A549 (cell line): ENCODE data around the gene CCDC85B. TPM values are rescaled to one million over a fixed set of nuclear protein-coding genes. Genes with fewer than 3 reads are reported as not detected.

Experiments
- ATAC-seq, 2 experiments: fragments of 200-7000 bp in 1 of 2; fragments of >200 bp in 1 of 2; cut with Nextera tagmentation in 1 of 2; cut with Tn5 transposase in 1 of 2; 3 replicates each; pipeline versions ENCODE4 v1.8.0 to v1.9.1; 2018 to 2020; ENCODE audit warnings: mild to moderate bottlenecking in 1 of 2, moderate library complexity in 1 of 2
- CTCF ChIA-PET: fragments of 300-600 bp; sonication (Branson Sonifier 250); formaldehyde crosslinking; extraction: SDS; loops from one replicate; lab custom pipeline; 2021; ENCODE audit warnings: antibody characterized with exemption, inconsistent platforms; lab: Yijun Ruan, JAX
- POLR2A ChIA-PET: fragments of 350-600 bp; formaldehyde crosslinking; extraction: SDS; loops from one replicate; lab custom pipeline; 2021; ENCODE audit warnings: antibody characterized with exemption, inconsistent platforms; lab: Yijun Ruan, JAX
- DNase-seq, 2 experiments: peaks; one replicate each; pipeline versions ENCODE4 v3.0.0 to v3.0.0-alpha.2; 2011 to 2016; ENCODE audit warnings: low read depth in 1 of 2, low spot score in 1 of 2
- FAIRE-seq: peaks from 2 replicates; lab custom pipeline; 2011; peaks lifted over from hg19 to GRCh38; lab: Jason Lieb, UNC
- H3K27ac ChIP-seq, 2 experiments: fragments of >200 bp; sonication (Bioruptor Twin); formaldehyde crosslinking; 3 replicates each; pipeline ENCODE4 v1.5.1; 2016 to 2017
- H3K4me1 ChIP-seq: fragments of >200 bp; sonication (Bioruptor Twin); formaldehyde crosslinking; 3 replicates; pipeline ENCODE4 v1.6.1; 2016
- H3K4me2 ChIP-seq: fragments of >200 bp; sonication (Bioruptor Twin); formaldehyde crosslinking; 3 replicates; pipeline ENCODE4 v1.6.1; 2016
- H3K4me3 ChIP-seq: fragments of >200 bp; sonication (Bioruptor Twin); formaldehyde crosslinking; 3 replicates; pipeline ENCODE4 v1.5.1; 2016
- H3K9me3 ChIP-seq: fragments of >200 bp; sonication (Bioruptor Twin); formaldehyde crosslinking; 3 replicates; pipeline ENCODE4 v1.6.1; 2016
- BCL3 ChIP-seq: fragments of >200 bp; sonication (Bioruptor Twin); formaldehyde crosslinking; IDR thresholded peaks from 3 replicates; pipeline ENCODE4 v1.6.1; 2016
- CBX8 ChIP-seq: fragments of 200-600 bp; sonication (generic); IDR thresholded peaks from 2 replicates; pipeline ENCODE4 v1.6.1; 2016
- E2F6 ChIP-seq: IDR thresholded peaks from 2 replicates; pipeline ENCODE4 v1.6.1; 2012; ENCODE audit warnings: low read depth, borderline replicate concordance
- ELK1 ChIP-seq: fragments of 150-350 bp; IDR thresholded peaks from 2 replicates; pipeline ENCODE4 v1.6.1; 2014; ENCODE audit warnings: low read depth, mild to moderate bottlenecking, low read length
- EP300 ChIP-seq, 2 experiments: fragments of >200 bp; sonication (Bioruptor Twin); formaldehyde crosslinking; IDR thresholded peaks; 2 replicates in 1 of 2; 3 replicates in 1 of 2; pipeline ENCODE4 v1.6.1; 2016 to 2017
- FOSL2 ChIP-seq, 2 experiments: fragments of 450-650 bp in 1 of 2; fragments of >200 bp in 1 of 2; sonication (Bioruptor Twin) in 1 of 2; formaldehyde crosslinking; IDR thresholded peaks; 2 replicates each; pipeline versions ENCODE4 v1.5.0 to v1.6.1; 2016 to 2020; ENCODE audit warnings: mild to moderate bottlenecking in 1 of 2, moderate library complexity in 1 of 2
- FOXS1 ChIP-seq: fragments of 250-450 bp; sonication (Bioruptor Pico); IDR thresholded peaks from 2 replicates; pipeline ENCODE4 v1.5.0; 2020; ENCODE audit warnings: mild to moderate bottlenecking, moderate library complexity
- HOXA7 ChIP-seq: fragments of 250-450 bp; sonication (Bioruptor Pico); IDR thresholded peaks from 2 replicates; pipeline ENCODE4 v1.5.0; 2020; ENCODE audit warnings: mild to moderate bottlenecking, moderate library complexity
- HOXB5 ChIP-seq: fragments of 250-450 bp; sonication (Bioruptor Pico); IDR thresholded peaks from 2 replicates; pipeline ENCODE4 v1.5.0; 2020; ENCODE audit warnings: mild to moderate bottlenecking, moderate library complexity
- JUNB ChIP-seq: fragments of >200 bp; sonication (Bioruptor Twin); formaldehyde crosslinking; IDR thresholded peaks from 2 replicates; pipeline ENCODE4 v1.6.1; 2016
- KDM1A ChIP-seq: fragments of 200-600 bp; sonication (generic); IDR thresholded peaks from 2 replicates; pipeline ENCODE4 v1.6.1; 2016; ENCODE audit warnings: low read depth, mild to moderate bottlenecking
- KDM5A ChIP-seq: fragments of 200-600 bp; sonication (generic); IDR thresholded peaks from 2 replicates; pipeline ENCODE4 v1.6.1; 2016; ENCODE audit warnings: antibody characterized with exemption, mild to moderate bottlenecking
- MAZ ChIP-seq: fragments of 150-350 bp; IDR thresholded peaks from 2 replicates; pipeline ENCODE4 v1.6.1; 2014; ENCODE audit warnings: antibody characterized with exemption, low read depth, low read length, borderline replicate concordance
- MYC ChIP-seq: IDR thresholded peaks from 2 replicates; pipeline ENCODE4 v1.6.1; 2012; ENCODE audit warnings: mild to moderate bottlenecking, inconsistent platforms, low read length, improper control_type of control experiment, borderline replicate concordance
- NFE2L2 ChIP-seq: fragments of 150-350 bp; conservative IDR thresholded peaks from 2 replicates; pipeline ENCODE4 v1.6.1; 2014; ENCODE audit warnings: low read length
- NPAS2 ChIP-seq: fragments of 250-450 bp; sonication (Bioruptor Pico); IDR thresholded peaks from 2 replicates; pipeline ENCODE4 v1.8.0; 2022; ENCODE audit warnings: mild to moderate bottlenecking, moderate library complexity, borderline replicate concordance
- NR3C1 ChIP-seq: fragments of >200 bp; sonication (Bioruptor Twin); formaldehyde crosslinking; IDR thresholded peaks from 3 replicates; pipeline ENCODE4 v1.6.1; 2017
- PHF8 ChIP-seq: fragments of 200-600 bp; sonication (generic); IDR thresholded peaks from 2 replicates; pipeline ENCODE4 v1.6.1; 2016; ENCODE audit warnings: low read depth, mild to moderate bottlenecking, antibody characterized with exemption, moderate library complexity, borderline replicate concordance
- POLR2A ChIP-seq: IDR thresholded peaks from 2 replicates; pipeline ENCODE4 v1.6.1; 2012; ENCODE audit warnings: mild to moderate bottlenecking, low read length
- RAD21 ChIP-seq, 2 experiments: fragments of >200 bp in 1 of 2; sonication (Bioruptor Twin) in 1 of 2; formaldehyde crosslinking in 1 of 2; IDR thresholded peaks in 1 of 2; conservative IDR thresholded peaks in 1 of 2; 2 replicates in 1 of 2; 3 replicates in 1 of 2; pipeline ENCODE4 v1.6.1; 2012 to 2018; ENCODE audit warnings: inconsistent platforms in 1 of 2
- RFX5 ChIP-seq: fragments of 450-650 bp; IDR thresholded peaks from 2 replicates; pipeline ENCODE4 v1.7.1; 2014; ENCODE audit warnings: antibody characterized with exemption, mild to moderate bottlenecking, moderate library complexity
- RNF2 ChIP-seq: fragments of 200-600 bp; sonication (generic); IDR thresholded peaks from 2 replicates; pipeline ENCODE4 v1.6.1; 2016; ENCODE audit warnings: low read depth, mild to moderate bottlenecking, antibody characterized with exemption, moderate library complexity, borderline replicate concordance
- SMC3 ChIP-seq: fragments of >200 bp; sonication (Bioruptor Twin); formaldehyde crosslinking; IDR thresholded peaks from 3 replicates; pipeline ENCODE4 v1.6.1; 2018; ENCODE audit warnings: inconsistent platforms
- TP53 ChIP-seq: fragments of 250-450 bp; sonication (Bioruptor Pico); IDR thresholded peaks from 2 replicates; pipeline ENCODE4 v1.5.0; 2021; ENCODE audit warnings: mild to moderate bottlenecking, moderate library complexity
- ZC3H11A ChIP-seq: fragments of 450-650 bp; IDR thresholded peaks from 2 replicates; pipeline ENCODE4 v1.6.1; 2014; ENCODE audit warnings: antibody characterized with exemption, mild to moderate bottlenecking
- ZSCAN20 ChIP-seq: fragments of 250-450 bp; sonication (Bioruptor Pico); IDR thresholded peaks from 2 replicates; pipeline ENCODE4 v1.8.0; 2022; ENCODE audit warnings: mild to moderate bottlenecking, moderate library complexity
- WGBS: methylation state at CpG from one replicate; pipeline ENCODE4 v1.1.6; 2017; ENCODE audit errors: missing lambda C conversion rate; 5-methylcytosine and 5-hydroxymethylcytosine counted together
- polyA plus RNA-seq, 4 experiments: library from polyadenylated mRNA; depleted of rRNA in 3 of 4; stranded (reverse); fragments of >200 nt; fragmentation: RNase III in 1 of 4; extraction: RNeasy Plus Mini Kit Qiagen cat#74134 plus additional on column Dnase treatment in 1 of 4; gene quantifications; 2 replicates in 3 of 4; 3 replicates in 1 of 4; pipeline ENCODE4 v1.2.3, GENCODE V29; 2011 to 2017
- TF ChIP-seq, protein P1 (sequence below): fragments of 450-650 bp; IDR thresholded peaks from 2 replicates; pipeline ENCODE4 v1.6.1; 2014; ENCODE audit warnings: antibody characterized with exemption

The CCDC85B gene
- polyA plus RNA-seq, 2 of the 4 experiments (the other 2 are of a cell fraction): 7.3 to 27.5 TPM

DNA sequence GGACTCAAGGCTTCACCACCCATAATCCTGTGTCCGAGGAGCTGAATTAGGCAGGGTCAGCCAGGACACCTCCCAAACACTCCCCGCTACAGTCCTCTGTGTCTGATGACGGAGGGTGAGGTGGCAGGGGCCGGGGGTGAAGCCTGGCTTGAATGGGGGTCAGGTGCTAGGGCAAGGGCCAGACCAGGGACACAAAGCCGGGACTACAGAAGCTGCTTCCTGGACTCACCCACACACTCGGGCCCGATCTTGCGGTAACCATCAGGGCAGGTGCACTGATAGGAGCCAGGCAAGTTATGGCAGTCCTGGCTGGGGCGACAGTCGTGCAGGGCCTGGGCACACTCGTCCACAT lies 20.2 kb upstream of the CCDC85B start:
- TF ChIP-seq FOSL2 (IDR thresholded peaks at IDR 0.05) (no peak), FOSL2 (CRISPR knock-in tag; IDR thresholded peaks at IDR 0.05) (no peak), POLR2A (no peak), MYC (no peak), NPAS2 (no peak), NFE2L2 (no peak), FOXS1 (no peak)
- TF ChIP-seq, all 56 proteins: peak for 0
- ATAC-seq (peak; percentile 1 to 5; a peak in 3 of 6 replicates), FAIRE-seq (no peak), DNase-seq (no peak)
- Histone ChIP-seq H3K27ac (no peak overlapping the region), H3K4me1 (peaks cover 6% of the 10 kb centered on the region), H3K4me3 (no peak overlapping the region), H3K4me2 (no peak overlapping the region), H3K9me3 (no peaks in the 10 kb centered on the region)
- WGBS: 88% methylated on average over 10 of the region's 11 CpGs
- CTCF ChIA-PET: interaction anchor here (1.3 to 7.5 kb wide), 4 partner anchors 10 to 159 kb away, joined by 3 to 158 read pairs (median 45); partner anchors contain the start of genes C11orf68, CFL1, FIBP and KAT5
- POLR2A ChIA-PET: interaction anchor here (0.8 to 2.9 kb wide), 3 partner anchors 11 to 18 kb away, joined by 3 to 15 read pairs (median 4); partner anchors contain the start of genes FIBP and MUS81

DNA sequence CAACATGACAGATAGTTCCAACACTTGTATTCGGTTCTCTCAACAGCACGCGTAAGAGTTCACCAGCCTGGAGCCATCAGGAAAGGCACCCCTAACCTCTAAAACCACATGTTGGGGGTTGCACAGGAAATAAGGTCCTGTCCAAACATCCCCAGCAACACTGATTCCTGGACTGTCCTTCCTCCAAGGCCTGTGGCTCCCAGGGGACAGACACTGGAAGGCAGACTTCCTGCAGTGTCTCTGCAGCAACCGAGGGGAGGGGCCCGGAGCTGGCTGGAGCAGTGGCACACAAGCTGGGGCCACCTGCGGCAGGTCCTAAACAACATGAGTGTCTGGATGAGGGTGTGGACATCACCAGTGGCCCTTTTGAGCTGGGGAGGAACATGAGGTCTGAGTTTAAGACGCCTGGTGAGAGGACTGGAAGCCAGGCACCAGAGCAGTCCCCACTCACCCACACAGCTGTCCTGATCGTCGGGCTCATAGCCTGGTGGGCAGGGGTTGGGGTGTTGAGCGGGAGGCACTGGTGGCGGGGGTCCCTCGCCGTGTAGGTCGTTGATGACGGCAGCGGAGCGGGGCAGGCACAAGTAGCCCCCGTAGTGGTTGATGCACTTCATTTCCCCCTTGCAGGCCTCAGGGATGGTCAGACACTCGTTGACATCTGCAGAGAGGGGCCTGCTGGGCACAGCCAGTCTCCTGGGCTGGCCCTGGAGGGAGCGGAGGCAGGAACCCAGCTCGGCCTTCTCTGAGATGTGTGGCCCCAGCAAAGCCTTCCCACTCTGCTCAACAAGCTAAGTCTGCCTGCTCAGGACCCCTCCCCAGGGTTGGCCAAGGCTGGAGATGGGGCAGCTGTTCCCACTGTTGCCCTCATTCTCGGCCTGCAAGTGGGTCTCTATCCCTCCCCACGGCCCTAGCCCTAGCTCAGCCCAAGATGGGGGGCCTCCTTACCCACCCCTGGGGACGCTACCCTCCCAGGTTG lies 19.5 kb upstream of the CCDC85B start:
- no peak overlapping the region for H3K4me2 ChIP-seq
- H3K4me1 ChIP-seq: peaks cover 6% of the 10 kb centered on the region
- TF ChIP-seq ZC3H11A (no peak), HOXB5 (CRISPR knock-in tag) (no peak), SMC3 (no peak), E2F6 (no peak), MYC (no peak), KDM5A (no peak), NPAS2 (no peak), CBX8 (no peak), HOXA7 (CRISPR knock-in tag) (no peak), RNF2 (no peak)
- ChIA-PET CTCF (interaction anchor here (1.1 to 7.5 kb wide), 5 partner anchors 10 to 159 kb away, joined by 3 to 158 read pairs (median 12); partner anchors contain the start of genes C11orf68, CFL1, FIBP and KAT5), POLR2A (interaction anchor here (0.8 to 2.9 kb wide), 7 partner anchors 10 to 18 kb away, joined by 3 to 15 read pairs (median 6); partner anchors contain the start of genes FIBP and MUS81)
- H3K9me3 ChIP-seq: no peaks in the 10 kb centered on the region
- DNase-seq (no peak), FAIRE-seq (no peak), ATAC-seq (peak; percentile 6 to 7; a peak in 3 of 6 replicates)
- H3K4me3 ChIP-seq: no peak overlapping the region
- WGBS: 77% methylated on average over 15 of the region's 24 CpGs
- peak overlapping the region in 1 of 2 experiments; percentile 35; a peak in 2 of 6 replicates for H3K27ac ChIP-seq

DNA sequence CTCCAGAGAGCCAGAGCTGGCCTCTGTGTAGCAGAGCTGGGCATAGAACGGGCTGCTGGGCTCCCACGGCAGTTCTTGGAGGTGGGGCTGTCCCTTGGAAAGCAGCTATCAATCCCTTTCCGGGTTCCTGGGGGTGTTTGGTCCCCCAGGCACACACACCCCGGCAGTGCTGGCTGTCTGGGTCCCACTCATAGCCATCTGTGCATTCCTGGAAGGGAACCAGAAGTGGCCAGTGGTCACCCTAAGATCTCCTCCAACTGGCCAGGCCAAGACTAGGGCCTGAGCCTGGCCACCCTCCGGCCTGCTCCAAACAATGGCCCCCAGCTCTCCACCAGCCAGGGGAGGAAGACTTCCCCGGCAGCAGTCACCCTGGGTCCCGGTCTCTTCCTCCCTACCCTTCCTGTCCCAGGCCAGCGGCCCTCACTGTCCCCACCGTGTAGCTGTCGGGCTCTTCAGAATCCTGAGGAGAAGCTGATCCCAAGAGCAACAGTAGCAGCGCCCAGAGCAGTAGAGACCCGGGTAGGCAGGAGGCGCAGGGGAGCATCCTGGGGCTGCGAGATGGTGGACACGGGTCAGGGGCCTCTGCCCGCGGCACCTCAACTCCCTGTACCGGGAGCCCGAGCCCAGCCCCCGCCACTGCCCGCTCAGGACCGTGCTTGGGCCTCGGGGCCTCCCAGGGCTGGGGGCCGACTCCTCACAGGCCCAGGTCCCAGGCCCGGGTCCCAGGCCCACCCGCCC lies 18.5 kb upstream of the CCDC85B start:
- FAIRE-seq: no peak
- Histone ChIP-seq H3K4me1 (peaks cover 6% of the 10 kb centered on the region), H3K27ac (peak overlapping the region in 1 of 2 experiments; percentile 82; a peak in 3 of 6 replicates), H3K4me3 (no peak overlapping the region), H3K9me3 (no peaks in the 10 kb centered on the region), H3K4me2 (no peak overlapping the region)
- POLR2A ChIA-PET: interaction anchor here (0.6 to 1.8 kb wide), 5 partner anchors 12 to 19 kb away, joined by 3 to 10 read pairs (median 6); partner anchors contain the start of genes FIBP and MUS81
- WGBS: 90% methylated on average over 14 of the region's 26 CpGs
- CTCF ChIA-PET: interaction anchor here (1.1 to 7.5 kb wide), 3 partner anchors 11 to 18 kb away, joined by 4 to 158 read pairs (median 78); partner anchors contain the start of genes CFL1, FIBP and MUS81
- ATAC-seq: peak; percentile 1 to 6; a peak in 1 of 6 replicates
- DNase-seq: no peak
- TF ChIP-seq BCL3 (no peak), EP300 (IDR thresholded peaks at IDR 0.05) (no peak), RAD21 (conservative IDR thresholded peaks at IDR 0.05 in 1 of 2, IDR thresholded peaks at IDR 0.05 in 1 of 2) (no peak), KDM5A (no peak), HOXA7 (CRISPR knock-in tag) (no peak), TP53 (CRISPR knock-in tag) (no peak), FOSL2 (IDR thresholded peaks at IDR 0.05) (no peak), FOSL2 (CRISPR knock-in tag; IDR thresholded peaks at IDR 0.05) (no peak), RFX5 (no peak), ZSCAN20 (no peak), MAZ (no peak), PHF8 (no peak), CBX8 (no peak), MYC (no peak), ELK1 (no peak), JUNB (no peak), KDM1A (no peak), SMC3 (no peak), NR3C1 (no peak)
- TF ChIP-seq, protein P1, sequence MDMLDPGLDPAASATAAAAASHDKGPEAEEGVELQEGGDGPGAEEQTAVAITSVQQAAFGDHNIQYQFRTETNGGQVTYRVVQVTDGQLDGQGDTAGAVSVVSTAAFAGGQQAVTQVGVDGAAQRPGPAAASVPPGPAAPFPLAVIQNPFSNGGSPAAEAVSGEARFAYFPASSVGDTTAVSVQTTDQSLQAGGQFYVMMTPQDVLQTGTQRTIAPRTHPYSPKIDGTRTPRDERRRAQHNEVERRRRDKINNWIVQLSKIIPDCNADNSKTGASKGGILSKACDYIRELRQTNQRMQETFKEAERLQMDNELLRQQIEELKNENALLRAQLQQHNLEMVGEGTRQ: no peak
